Liver (tissue), 9 donors: ENCODE data around the gene SAYSD1. TPM values are rescaled to one million over a fixed set of nuclear protein-coding genes. Genes with fewer than 3 reads are reported as not detected.

Experiments
- DNase-seq: peaks from one replicate; pipeline ENCODE4 v3.0.0-alpha.2; 2017; ENCODE audit warnings: low spot score
- H3K27ac ChIP-seq, 2 donors: one replicate each; pipeline ENCODE4 v1.7.0; 2013; ENCODE audit warnings: inconsistent platforms in 2 of 2, low read length in 2 of 2, control low read depth in 1 of 2, low read depth in 1 of 2, mild to moderate bottlenecking in 1 of 2
- H3K27me3 ChIP-seq, 4 donors: one replicate each; pipeline versions ENCODE4 v1.6.1 to v1.7.0; 2013; ENCODE audit warnings: low read length in 3 of 4, inconsistent platforms in 1 of 4, mild to moderate bottlenecking in 1 of 4, moderate library complexity in 1 of 4; ENCODE audit not compliant: control insufficient read depth in 4 of 4, insufficient read depth in 4 of 4
- H3K36me3 ChIP-seq, 4 donors: one replicate each; pipeline versions ENCODE4 v1.6.1 to v1.7.0; 2013; ENCODE audit warnings: low read length in 3 of 4, mild to moderate bottlenecking in 3 of 4, low read depth in 1 of 4, moderate library complexity in 1 of 4; ENCODE audit not compliant: control insufficient read depth in 4 of 4, insufficient read depth in 3 of 4
- H3K4me1 ChIP-seq, 4 donors: one replicate each; pipeline versions ENCODE4 v1.6.1 to v1.7.0; 2013; ENCODE audit warnings: low read length in 3 of 4, mild to moderate bottlenecking in 3 of 4, moderate library complexity in 1 of 4; ENCODE audit not compliant: control insufficient read depth in 4 of 4, insufficient read depth in 4 of 4
- H3K4me3 ChIP-seq, 3 donors: one replicate each; pipeline versions ENCODE4 v1.6.1 to v1.7.0; 2013; ENCODE audit warnings: low read length in 3 of 3, control low read depth in 1 of 3, low read depth in 1 of 3, mild to moderate bottlenecking in 1 of 3
- H3K9ac ChIP-seq, 2 donors: one replicate each; pipeline ENCODE4 v1.7.0; 2013; ENCODE audit warnings: low read length in 2 of 2, mild to moderate bottlenecking in 2 of 2, moderate library complexity in 2 of 2, control low read depth in 1 of 2, low read depth in 1 of 2
- H3K9me3 ChIP-seq, 4 donors: one replicate each; pipeline versions ENCODE4 v1.6.1 to v1.7.0; 2013; ENCODE audit warnings: low read length in 3 of 4; ENCODE audit not compliant: control insufficient read depth in 4 of 4
- ATF3 ChIP-seq: IDR thresholded peaks from 2 replicates; pipeline ENCODE4 v1.6.1; 2016; ENCODE audit warnings: antibody characterized with exemption
- CTCF ChIP-seq: fragments of 150-350 bp; IDR thresholded peaks from 2 replicates; pipeline ENCODE4 v1.5.1; 2017; ENCODE audit warnings: improper control_type of control experiment, low read depth, low read length; ENCODE audit not compliant: missing input control
- EGR1 ChIP-seq, 2 donors: IDR thresholded peaks; 2 replicates each; pipeline ENCODE4 v1.6.1; 2016 to 2018; ENCODE audit warnings: antibody characterized with exemption in 2 of 2, low read depth in 2 of 2
- FOXA1 ChIP-seq: IDR thresholded peaks from 2 replicates; pipeline ENCODE4 v1.6.1; 2016; ENCODE audit warnings: antibody characterized with exemption
- FOXA2 ChIP-seq: IDR thresholded peaks from 2 replicates; pipeline ENCODE4 v1.6.1; 2016; ENCODE audit warnings: antibody characterized with exemption
- GABPA ChIP-seq, 2 donors: IDR thresholded peaks in 1 of 2; conservative IDR thresholded peaks in 1 of 2; 2 replicates each; pipeline ENCODE4 v1.6.1; 2016; ENCODE audit warnings: antibody characterized with exemption in 2 of 2, mild to moderate bottlenecking in 1 of 2, moderate library complexity in 1 of 2
- HNF4A ChIP-seq, 2 donors: conservative IDR thresholded peaks; 2 replicates each; pipeline ENCODE4 v1.6.1; 2016; ENCODE audit warnings: antibody characterized with exemption in 2 of 2, mild to moderate bottlenecking in 2 of 2
- HNF4G ChIP-seq: IDR thresholded peaks from 2 replicates; pipeline ENCODE4 v1.6.1; 2016; ENCODE audit warnings: antibody characterized with exemption
- JUND ChIP-seq, 2 donors: IDR thresholded peaks; 2 replicates each; pipeline ENCODE4 v1.6.1; 2016; ENCODE audit warnings: antibody characterized with exemption in 2 of 2
- MAX ChIP-seq: IDR thresholded peaks from 2 replicates; pipeline ENCODE4 v1.6.1; 2016; ENCODE audit warnings: antibody characterized with exemption
- RAD21 ChIP-seq, 2 donors: IDR thresholded peaks; 2 replicates each; pipeline ENCODE4 v1.6.1; 2016; ENCODE audit warnings: antibody characterized with exemption in 2 of 2, mild to moderate bottlenecking in 2 of 2
- REST ChIP-seq: IDR thresholded peaks from 2 replicates; pipeline ENCODE4 v1.6.1; 2016; ENCODE audit warnings: antibody characterized with exemption, mild to moderate bottlenecking
- RXRA ChIP-seq, 2 donors: IDR thresholded peaks; 2 replicates each; pipeline ENCODE4 v1.6.1; 2017 to 2018; ENCODE audit warnings: antibody characterized with exemption in 2 of 2, mild to moderate bottlenecking in 1 of 2
- SP1 ChIP-seq: IDR thresholded peaks from 2 replicates; pipeline ENCODE4 v1.6.1; 2018; ENCODE audit warnings: antibody characterized with exemption, mild to moderate bottlenecking
- TAF1 ChIP-seq: conservative IDR thresholded peaks from 2 replicates; pipeline ENCODE4 v1.6.1; 2016; ENCODE audit warnings: antibody characterized with exemption, mild to moderate bottlenecking
- YY1 ChIP-seq: IDR thresholded peaks from 2 replicates; pipeline ENCODE4 v1.6.1; 2016; ENCODE audit warnings: antibody characterized with exemption, mild to moderate bottlenecking
- ZBTB33 ChIP-seq: IDR thresholded peaks from 2 replicates; pipeline ENCODE4 v1.6.1; 2016; ENCODE audit warnings: antibody characterized with exemption
- WGBS: extraction: QIAGEN DNeasy Blood & Tissue Kit; methylation state at CpG from one replicate; pipeline ENCODE4 v1.1.7; 2013; 5-methylcytosine and 5-hydroxymethylcytosine counted together
- polyA plus RNA-seq, 2 donors: library from polyadenylated mRNA; stranded (reverse) in 1 of 2; unstranded in 1 of 2; fragments of 200-250 nt in 1 of 2; fragments of >200 nt in 1 of 2; fragmentation: Nextera tagmentation in 1 of 2; extraction: Ambion mirVana in 1 of 2; gene quantifications; one replicate each; pipeline versions ENCODE4 v1.2.1 to v1.2.3, GENCODE V29; 2013 to 2015
- total RNA-seq, 2 donors: library from RNA; depleted of rRNA; stranded (reverse); fragments of >200 nt; gene quantifications; one replicate each; pipeline ENCODE4 v1.2.3, GENCODE V29; 2014
- donor health status: healthy.
- donor health status: healthy.
- donor health status: healthy.
- donor health status: healthy.
- donor health status: healthy.

Gene SAYSD1
- total and polyA plus RNA-seq, 4 donors: 6.5 to 12.2 (median 9.3) TPM

- H3K4me3 ChIP-seq: no peak overlapping the region
- H3K4me1 ChIP-seq: no peaks in the 10 kb centered on the region
- WGBS: 87% methylated on average over 8 of the region's 8 CpGs
- TF ChIP-seq MAX (no peak), EGR1 (IDR thresholded peaks at IDR 0.05; ENCODE audit: low read depth in 2 of 2) (no peak), ATF3 (no peak), HNF4A (conservative IDR thresholded peaks at IDR 0.05) (no peak), GABPA (IDR thresholded peaks at IDR 0.05 in 1 of 2, conservative IDR thresholded peaks at IDR 0.05 in 1 of 2) (no peak), FOXA2 (no peak), CTCF (no peak), HNF4G (no peak), RAD21 (IDR thresholded peaks at IDR 0.05) (no peak), JUND (IDR thresholded peaks at IDR 0.05) (no peak), ZBTB33 (no peak), REST (no peak), YY1 (no peak), RXRA (IDR thresholded peaks at IDR 0.05) (no peak), FOXA1 (no peak), TAF1 (no peak), SP1 (no peak)
- H3K9ac ChIP-seq: no peak overlapping the region
- H3K36me3 ChIP-seq: no peaks in the 10 kb centered on the region
- DNase-seq: no peak
- no peak overlapping the region for H3K27ac ChIP-seq
- H3K9me3 ChIP-seq: no peaks in the 10 kb centered on the region
- no peaks in the 10 kb centered on the region for H3K27me3 ChIP-seq
These were observed 35.5 kb downstream of the SAYSD1 start for GRCh38 chr6:39079197-39080125.
